ENCODE data around the gene SEH1L.
"Not testable (repeated sequence)": the region's sequence is repeated elsewhere in the genome, so short reads cannot be mapped to it uniquely, and the experiment has no call there.

SEH1L gene

DNA sequence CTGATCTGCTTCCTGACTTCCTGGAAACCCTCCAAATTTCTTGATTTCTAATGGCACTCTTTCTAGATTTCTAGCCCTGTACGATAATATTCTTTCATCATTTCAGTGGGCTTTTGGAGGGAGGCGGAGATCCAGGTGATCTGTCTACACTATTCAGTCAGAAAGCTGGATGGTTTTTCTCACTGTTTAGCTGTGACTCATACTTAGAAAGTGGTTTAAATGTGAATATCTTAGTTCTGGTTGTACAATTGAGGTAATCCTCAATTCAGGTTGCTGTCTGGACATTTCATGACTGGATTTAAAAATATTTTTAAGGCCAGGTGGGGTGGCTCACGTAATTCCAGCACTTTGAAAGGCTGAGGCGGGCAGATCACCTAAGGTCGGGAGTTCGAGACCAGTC is 20.8 kb downstream of the SEH1L start:
- Histone ChIP-seq H3K27me3 (ENCODE audit: control insufficient read depth, insufficient read depth, low read length, poor library complexity, severe bottlenecking) (no peaks in the 10 kb centered on the region), H3K4me3 (ENCODE audit: insufficient read depth, low read depth, low read length) (no peak overlapping the region), H3K9me3 (ENCODE audit: control insufficient read depth, low read length) (no peaks in the 10 kb centered on the region), H3K4me1 (ENCODE audit: control insufficient read depth, insufficient read depth, low read length) (no peaks in the 10 kb centered on the region), H3K36me3 (ENCODE audit: control insufficient read depth, insufficient read depth, low read length) (peaks cover 36% of the 10 kb centered on the region), H3K27ac (ENCODE audit: insufficient read depth, low read depth, low read length, poor library complexity, severe bottlenecking) (no peak overlapping the region)
- 91 to 99% methylated on average over 6 of the region's 6 CpGs for WGBS, 2 experiments

DNA sequence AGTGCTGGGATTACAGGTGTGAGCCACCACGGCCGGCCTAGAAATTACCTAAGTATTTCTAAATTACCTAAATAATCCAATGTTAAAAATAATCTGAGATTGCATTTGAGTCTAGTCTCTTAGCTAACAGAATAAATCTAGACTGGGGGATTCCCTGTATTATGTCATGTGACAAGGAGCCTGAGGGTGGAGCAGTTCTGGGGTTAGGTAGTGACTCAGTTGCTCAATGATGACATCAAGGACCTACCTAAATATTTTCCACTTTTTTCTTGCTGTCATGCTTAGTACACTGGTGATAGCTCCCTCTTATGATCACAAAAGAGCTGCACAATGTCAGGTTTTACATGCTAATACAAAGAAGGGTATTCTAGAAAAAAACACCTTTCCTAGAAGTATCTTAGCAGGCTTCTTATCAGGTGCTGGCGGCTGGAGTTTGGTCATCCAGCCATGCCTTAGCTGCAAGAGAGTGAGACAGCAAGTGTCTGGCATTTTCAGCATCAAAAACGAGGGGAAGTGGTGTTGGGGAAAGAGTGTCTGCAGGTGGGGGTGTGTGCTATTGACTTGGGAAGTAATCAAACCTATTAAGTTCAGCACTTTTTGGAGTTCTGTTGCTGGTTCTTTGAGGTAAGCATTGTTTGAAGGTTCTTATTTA is 25.9 kb downstream of the SEH1L start:
- H3K36me3 ChIP-seq (ENCODE audit: control insufficient read depth, insufficient read depth, low read length): peaks cover 30% of the 10 kb centered on the region
- H3K4me3 ChIP-seq (ENCODE audit: insufficient read depth, low read depth, low read length): no peak overlapping the region
- H3K27ac ChIP-seq (ENCODE audit: insufficient read depth, low read depth, low read length, poor library complexity, severe bottlenecking): no peak overlapping the region
- no peaks in the 10 kb centered on the region for H3K4me1 ChIP-seq (ENCODE audit: control insufficient read depth, insufficient read depth, low read length)
- H3K9me3 ChIP-seq (ENCODE audit: control insufficient read depth, low read length): no peaks in the 10 kb centered on the region
- no peaks in the 10 kb centered on the region for H3K27me3 ChIP-seq (ENCODE audit: control insufficient read depth, insufficient read depth, low read length, poor library complexity, severe bottlenecking)
- WGBS, 2 experiments: 78 to 91% methylated on average over 2 to 4 of the region's 4 CpGs

DNA sequence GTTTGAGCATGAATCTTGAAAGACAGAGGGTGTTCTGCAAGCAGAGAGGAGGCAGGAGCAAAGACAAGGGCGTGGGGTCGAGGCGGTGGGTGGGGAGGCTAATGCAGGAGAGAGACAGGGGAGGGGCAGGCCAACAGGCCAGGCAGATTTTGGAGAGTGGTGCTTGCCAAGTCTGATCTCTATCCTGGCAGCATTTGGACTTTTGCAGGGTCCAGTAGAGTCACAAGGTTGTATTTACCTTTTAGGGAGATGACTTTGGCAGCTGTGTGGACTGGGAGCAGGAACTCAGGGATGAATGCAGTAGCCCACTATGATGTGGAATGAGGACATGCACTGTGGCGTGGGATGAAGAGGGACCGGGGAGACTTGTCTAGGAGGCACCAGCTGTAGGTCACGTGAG is 27.7 kb downstream of the SEH1L start:
- Histone ChIP-seq H3K4me3 (ENCODE audit: insufficient read depth, low read depth, low read length) (no peak overlapping the region), H3K36me3 (ENCODE audit: control insufficient read depth, insufficient read depth, low read length) (peaks cover 30% of the 10 kb centered on the region), H3K9me3 (ENCODE audit: control insufficient read depth, low read length) (no peaks in the 10 kb centered on the region), H3K4me1 (ENCODE audit: control insufficient read depth, insufficient read depth, low read length) (no peaks in the 10 kb centered on the region), H3K27ac (ENCODE audit: insufficient read depth, low read depth, low read length, poor library complexity, severe bottlenecking) (no peak overlapping the region), H3K27me3 (ENCODE audit: control insufficient read depth, insufficient read depth, low read length, poor library complexity, severe bottlenecking) (no peaks in the 10 kb centered on the region)
- 96 to 97% methylated on average over 6 of the region's 6 CpGs for WGBS, 2 experiments

DNA sequence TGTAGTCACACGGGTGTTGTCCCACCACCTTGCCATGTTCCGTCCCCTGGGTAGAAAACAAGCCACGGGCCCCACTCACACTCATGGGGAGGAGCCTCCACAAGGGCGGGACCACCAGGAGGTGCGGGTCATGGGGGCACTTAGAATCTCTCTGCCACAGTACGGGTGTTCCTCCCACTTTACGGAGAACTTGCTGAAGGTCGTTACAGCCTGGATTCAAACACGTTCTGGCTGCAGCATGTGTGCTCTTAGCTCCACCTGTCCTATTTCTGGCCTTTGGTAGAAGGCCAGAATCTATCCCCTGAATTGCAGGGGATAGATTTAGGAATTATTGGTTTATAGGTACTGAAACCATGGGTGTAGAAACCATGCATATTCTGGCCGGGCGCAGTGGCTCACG is 28.5 kb downstream of the SEH1L start:
- Histone ChIP-seq H3K27me3 (ENCODE audit: control insufficient read depth, insufficient read depth, low read length, poor library complexity, severe bottlenecking) (no peaks in the 10 kb centered on the region), H3K36me3 (ENCODE audit: control insufficient read depth, insufficient read depth, low read length) (peaks cover 27% of the 10 kb centered on the region), H3K4me3 (ENCODE audit: insufficient read depth, low read depth, low read length) (no peak overlapping the region), H3K27ac (ENCODE audit: insufficient read depth, low read depth, low read length, poor library complexity, severe bottlenecking) (no peak overlapping the region), H3K9me3 (ENCODE audit: control insufficient read depth, low read length) (no peaks in the 10 kb centered on the region), H3K4me1 (ENCODE audit: control insufficient read depth, insufficient read depth, low read length) (no peaks in the 10 kb centered on the region)
- WGBS, 2 experiments: 89 to 90% methylated on average over 12 of the region's 12 CpGs

DNA sequence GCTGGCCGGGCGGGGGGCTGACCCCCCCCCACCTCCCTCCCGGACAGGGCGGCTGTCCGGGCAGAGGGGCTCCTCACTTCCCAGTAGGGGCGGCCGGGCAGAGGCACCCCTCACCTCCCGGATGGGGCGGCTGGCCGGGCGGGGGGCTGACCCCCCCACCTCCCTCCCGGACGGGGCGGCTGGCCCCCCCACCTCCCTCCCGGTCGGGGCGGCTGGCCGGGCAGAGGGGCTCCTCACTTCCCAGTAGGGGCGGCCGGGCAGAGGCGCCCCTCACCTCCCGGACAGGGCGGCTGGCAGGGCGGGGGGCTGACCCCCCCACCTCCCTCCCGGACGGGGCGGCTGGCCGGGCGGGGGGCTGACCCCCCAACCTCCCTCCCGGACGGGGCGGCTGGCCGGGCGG is 32.3 kb downstream of the SEH1L start:
- peaks cover 13% of the 10 kb centered on the region for H3K36me3 ChIP-seq (ENCODE audit: control insufficient read depth, insufficient read depth, low read length)
- WGBS, 2 experiments: 93 to 95% methylated on average over 12 to 26 of the region's 34 CpGs
- H3K4me3 ChIP-seq (ENCODE audit: insufficient read depth, low read depth, low read length); H3K27me3 ChIP-seq (ENCODE audit: control insufficient read depth, insufficient read depth, low read length, poor library complexity, severe bottlenecking); H3K4me1 ChIP-seq (ENCODE audit: control insufficient read depth, insufficient read depth, low read length); H3K9me3 ChIP-seq (ENCODE audit: control insufficient read depth, low read length); H3K27ac ChIP-seq (ENCODE audit: insufficient read depth, low read depth, low read length, poor library complexity, severe bottlenecking): not testable (repeated sequence)

DNA sequence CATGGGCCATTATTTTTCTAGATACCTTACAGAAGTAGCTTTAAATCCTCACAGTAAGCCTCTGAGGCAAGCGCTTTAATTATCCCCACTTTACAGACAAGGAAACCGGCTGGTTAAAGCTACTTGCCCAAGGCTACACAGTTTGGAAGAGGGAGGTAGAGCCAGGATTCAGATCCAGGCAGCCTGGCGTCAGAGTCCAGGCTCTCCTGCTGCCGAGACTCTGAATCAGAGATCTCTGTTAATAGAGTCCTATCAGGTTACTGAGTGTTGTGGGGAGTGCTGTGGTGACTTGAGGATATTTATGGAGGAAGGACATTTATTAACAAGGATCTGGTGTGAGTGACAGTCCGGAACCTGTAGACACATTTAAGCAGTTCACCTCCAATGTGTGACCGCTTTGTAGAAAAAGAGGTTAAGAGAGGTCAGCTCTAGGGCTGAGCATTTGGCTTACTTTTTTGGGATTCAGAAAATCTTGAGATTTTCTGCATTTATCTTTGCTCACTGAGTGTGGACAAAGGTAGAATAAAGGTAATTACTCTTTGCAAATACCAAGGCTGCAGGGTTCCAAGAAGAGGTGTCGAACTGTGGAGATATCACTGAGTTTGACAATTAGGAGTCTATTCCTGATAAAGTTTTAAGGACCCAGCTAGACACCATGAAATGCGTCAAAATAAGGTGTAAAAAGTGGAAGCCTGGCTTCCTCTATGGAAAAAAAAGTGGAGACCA is 41.7 kb downstream of the SEH1L start:
- Histone ChIP-seq H3K27me3 (ENCODE audit: control insufficient read depth, insufficient read depth, low read length, poor library complexity, severe bottlenecking) (no peaks in the 10 kb centered on the region), H3K27ac (ENCODE audit: insufficient read depth, low read depth, low read length, poor library complexity, severe bottlenecking) (no peak overlapping the region), H3K36me3 (ENCODE audit: control insufficient read depth, insufficient read depth, low read length) (no peaks in the 10 kb centered on the region), H3K9me3 (ENCODE audit: control insufficient read depth, low read length) (no peaks in the 10 kb centered on the region), H3K4me1 (ENCODE audit: control insufficient read depth, insufficient read depth, low read length) (peaks cover 18% of the 10 kb centered on the region), H3K4me3 (ENCODE audit: insufficient read depth, low read depth, low read length) (no peak overlapping the region)
- 90 to 94% methylated on average over 8 of the region's 8 CpGs for WGBS, 2 experiments

DNA sequence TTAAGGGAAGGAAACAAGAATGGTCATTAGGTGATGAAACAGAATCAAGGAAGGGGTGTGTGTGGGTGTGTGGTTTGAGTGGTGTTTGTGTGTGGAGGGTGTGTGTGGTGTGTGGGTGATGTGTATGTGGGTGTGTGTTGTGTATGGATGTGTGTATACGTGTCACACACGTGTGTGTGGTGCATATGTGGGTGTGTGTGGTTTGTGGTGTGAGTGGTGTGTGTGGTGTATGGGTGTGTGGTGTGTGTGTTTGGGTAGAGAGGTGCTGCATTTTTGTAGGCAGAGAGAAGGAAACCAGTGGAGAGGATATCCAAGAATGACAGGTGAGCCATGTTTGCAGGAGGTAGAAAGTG is 42.3 kb downstream of the SEH1L start:
- 84 to 88% methylated on average over 2 of the region's 2 CpGs for WGBS, 2 experiments

DNA sequence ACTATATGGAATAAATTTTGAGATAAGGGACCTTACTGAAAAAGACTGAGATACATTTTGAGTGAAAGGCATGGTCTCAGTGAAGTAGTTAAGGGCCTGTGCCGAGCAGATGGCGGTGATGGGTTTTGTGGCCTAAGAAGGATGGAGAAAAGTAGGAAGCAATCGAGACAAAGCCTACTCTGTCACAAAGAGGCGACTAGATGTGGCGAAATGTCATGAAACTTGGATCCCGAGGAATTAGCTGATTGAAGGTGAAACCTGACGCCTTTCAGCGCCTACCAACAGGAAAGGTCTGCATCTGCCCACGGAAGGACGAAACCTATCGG is 42.8 kb downstream of the SEH1L start:
- no peaks in the 10 kb centered on the region for H3K9me3 ChIP-seq (ENCODE audit: control insufficient read depth, low read length)
- no peaks in the 10 kb centered on the region for H3K27me3 ChIP-seq (ENCODE audit: control insufficient read depth, insufficient read depth, low read length, poor library complexity, severe bottlenecking)
- H3K4me3 ChIP-seq (ENCODE audit: insufficient read depth, low read depth, low read length): peak overlapping the region; percentile 85
- 7% methylated on average over 11 of the region's 11 CpGs for WGBS, 2 experiments
- no peaks in the 10 kb centered on the region for H3K36me3 ChIP-seq (ENCODE audit: control insufficient read depth, insufficient read depth, low read length)
- H3K4me1 ChIP-seq (ENCODE audit: control insufficient read depth, insufficient read depth, low read length): peaks cover 18% of the 10 kb centered on the region
- peak overlapping the region; percentile 65 for H3K27ac ChIP-seq (ENCODE audit: insufficient read depth, low read depth, low read length, poor library complexity, severe bottlenecking)

More for the DNA sequence above, 42.3 kb downstream of the SEH1L start:
- H3K4me1 ChIP-seq (ENCODE audit: control insufficient read depth, insufficient read depth, low read length): peaks cover 18% of the 10 kb centered on the region
- no peaks in the 10 kb centered on the region for H3K27me3 ChIP-seq (ENCODE audit: control insufficient read depth, insufficient read depth, low read length, poor library complexity, severe bottlenecking)
- H3K36me3 ChIP-seq (ENCODE audit: control insufficient read depth, insufficient read depth, low read length): no peaks in the 10 kb centered on the region
- H3K9me3 ChIP-seq (ENCODE audit: control insufficient read depth, low read length): no peaks in the 10 kb centered on the region
- peak overlapping the region; percentile 85 for H3K4me3 ChIP-seq (ENCODE audit: insufficient read depth, low read depth, low read length)
- no peak overlapping the region for H3K27ac ChIP-seq (ENCODE audit: insufficient read depth, low read depth, low read length, poor library complexity, severe bottlenecking)

DNA sequence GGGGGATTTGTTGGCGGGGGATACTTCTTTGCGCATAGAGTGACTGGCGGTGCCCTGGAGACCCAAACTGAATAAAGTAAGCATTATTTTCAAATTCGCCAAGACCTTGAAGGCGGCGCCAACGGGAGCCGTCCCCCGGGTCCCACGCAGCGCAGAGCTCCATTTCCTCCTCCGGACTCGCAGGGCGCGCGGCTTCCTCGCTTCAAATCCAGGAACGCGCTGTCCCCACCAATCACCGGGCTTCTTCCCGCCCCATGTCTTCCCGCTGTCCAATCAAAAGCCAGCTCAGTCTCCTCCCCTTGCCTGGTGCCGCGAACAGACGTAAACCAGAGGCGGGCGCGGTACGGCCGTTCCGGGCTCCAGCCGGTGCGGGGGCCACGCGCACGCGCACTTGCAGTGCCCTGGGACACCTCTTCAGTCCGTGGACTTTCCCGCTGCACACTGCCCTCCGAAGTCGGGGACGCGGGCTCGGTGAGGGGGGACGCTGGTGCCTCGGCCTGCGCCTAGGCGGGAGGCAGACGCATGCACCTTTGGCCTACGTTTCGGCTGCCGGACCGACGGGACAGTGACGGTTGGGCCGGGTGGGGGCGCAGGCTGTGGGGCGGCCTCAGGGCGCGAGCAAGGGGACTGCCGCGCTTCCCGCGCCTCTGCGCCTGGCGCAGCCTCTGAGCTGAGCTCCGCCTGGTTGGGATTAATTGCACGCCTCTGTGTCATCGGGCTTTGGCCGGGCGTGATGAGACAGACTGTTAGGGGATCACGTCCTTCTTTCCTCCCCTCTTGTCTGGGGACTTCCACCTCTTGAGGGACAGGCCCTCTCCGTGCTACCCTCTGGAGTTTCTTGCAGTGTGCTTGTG is 43.4 kb downstream of the SEH1L start, which contains the start of gene CEP192:
Gene CEP192 (plus strand): TSS at position 396 of the 854 bp plus-strand sequence. CDS start 8,063 bp downstream, outside the sequence.
- Histone ChIP-seq H3K27me3 (ENCODE audit: control insufficient read depth, insufficient read depth, low read length, poor library complexity, severe bottlenecking) (no peaks in the 10 kb centered on the region), H3K4me1 (ENCODE audit: control insufficient read depth, insufficient read depth, low read length) (peaks cover 18% of the 10 kb centered on the region), H3K36me3 (ENCODE audit: control insufficient read depth, insufficient read depth, low read length) (no peaks in the 10 kb centered on the region), H3K27ac (ENCODE audit: insufficient read depth, low read depth, low read length, poor library complexity, severe bottlenecking) (peak within 1 kb of the TSS; percentile 80), H3K9me3 (ENCODE audit: control insufficient read depth, low read length) (no peaks in the 10 kb centered on the region), H3K4me3 (ENCODE audit: insufficient read depth, low read depth, low read length) (peak within 1 kb of the TSS; percentile 85)
- 0 to 1% methylated on average over 73 of the region's 73 CpGs for WGBS, 2 experiments

DNA sequence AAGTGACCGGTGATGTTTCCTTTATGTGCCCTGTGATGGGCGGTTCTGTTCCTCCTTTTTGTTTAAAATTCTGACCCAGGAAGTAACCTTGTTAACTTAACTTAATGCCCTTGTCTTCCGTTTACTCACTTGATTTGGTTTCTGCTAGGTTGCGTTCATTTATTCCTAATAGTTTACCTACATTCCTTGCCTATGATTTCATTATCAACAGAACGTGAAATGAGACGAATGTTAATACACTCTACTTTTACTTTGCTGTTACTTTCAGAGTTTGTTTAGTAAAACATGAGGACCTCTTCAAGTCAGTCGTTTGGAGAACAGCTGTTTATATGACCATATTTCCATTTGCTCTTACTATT is 44.0 kb downstream of the SEH1L start:
- Histone ChIP-seq H3K27me3 (ENCODE audit: control insufficient read depth, insufficient read depth, low read length, poor library complexity, severe bottlenecking) (no peaks in the 10 kb centered on the region), H3K4me1 (ENCODE audit: control insufficient read depth, insufficient read depth, low read length) (peaks cover 18% of the 10 kb centered on the region), H3K36me3 (ENCODE audit: control insufficient read depth, insufficient read depth, low read length) (no peaks in the 10 kb centered on the region), H3K4me3 (ENCODE audit: insufficient read depth, low read depth, low read length) (peak overlapping the region; percentile 85), H3K27ac (ENCODE audit: insufficient read depth, low read depth, low read length, poor library complexity, severe bottlenecking) (peak overlapping the region; percentile 80), H3K9me3 (ENCODE audit: control insufficient read depth, low read length) (no peaks in the 10 kb centered on the region)
- WGBS, 2 experiments: 0 to 3% methylated on average over 7 of the region's 7 CpGs
